Keratinocyte (primary cell): ENCODE results near the gene FAM50B. TPM values are rescaled to one million over a fixed set of nuclear protein-coding genes. Genes with fewer than 3 reads are reported as not detected.
A peak's percentile ranks its signal among the peaks of the same experiment; 100 is the strongest.

Experiments used
- DNase-seq: peaks from one replicate; pipeline ENCODE4 v3.0.0-alpha.2; 2011; ENCODE audit warnings: low read depth, missing footprints, low spot score
- FAIRE-seq: peaks from 2 replicates; lab custom pipeline; 2011; peaks lifted over from hg19 to GRCh38; lab: Jason Lieb, UNC
- H2AFZ ChIP-seq: 2 replicates; pipeline ENCODE4 v1.6.0; 2012; ENCODE audit warnings: low read length, control low read depth, inconsistent platforms; ENCODE audit not compliant: control insufficient read depth
- H3K27ac ChIP-seq: 2 replicates; pipeline ENCODE4 v1.5.1; 2011; ENCODE audit warnings: low read length; ENCODE audit not compliant: control insufficient read depth, insufficient read depth
- H3K27me3 ChIP-seq: 3 replicates; pipeline ENCODE4 v1.6.0; 2011; ENCODE audit warnings: low read length; ENCODE audit not compliant: control insufficient read depth, insufficient read depth; ENCODE audit errors: extremely low read depth
- H3K36me3 ChIP-seq, 2 experiments: 2 replicates in 1 of 2; 3 replicates in 1 of 2; pipeline ENCODE4 v1.5.1; 2011; ENCODE audit warnings: low read length in 2 of 2, mild to moderate bottlenecking in 1 of 2; ENCODE audit not compliant: control insufficient read depth in 2 of 2, insufficient read depth in 2 of 2; ENCODE audit errors: extremely low read depth in 1 of 2
- H3K4me1 ChIP-seq: 3 replicates; pipeline ENCODE4 v1.5.1; 2011; ENCODE audit warnings: low read length; ENCODE audit not compliant: control insufficient read depth, insufficient read depth; ENCODE audit errors: extremely low read depth
- H3K4me2 ChIP-seq: 3 replicates; pipeline ENCODE4 v1.6.0; 2011; ENCODE audit warnings: low read depth, low read length; ENCODE audit not compliant: control insufficient read depth, insufficient read depth; ENCODE audit errors: extremely low read depth
- H3K4me3 ChIP-seq, 3 experiments: fragments of 200-600 bp in 1 of 3; sonication (generic) in 1 of 3; 2 replicates in 2 of 3; 3 replicates in 1 of 3; pipeline ENCODE4 v1.5.1; 2011 to 2016; ENCODE audit warnings: low read length in 3 of 3, mild to moderate bottlenecking in 3 of 3, control low read depth in 2 of 3, inconsistent platforms in 1 of 3, low read depth in 1 of 3, mixed read lengths in 1 of 3, mixed run types in 1 of 3, moderate library complexity in 1 of 3; ENCODE audit not compliant: control insufficient read depth in 2 of 3, insufficient read depth in 2 of 3; ENCODE audit errors: extremely low read depth in 1 of 3
- H3K79me2 ChIP-seq: 2 replicates; pipeline ENCODE4 v1.6.0; 2012; ENCODE audit warnings: low read length; ENCODE audit not compliant: control insufficient read depth, insufficient read depth
- H3K9ac ChIP-seq: 3 replicates; pipeline ENCODE4 v1.6.0; 2011; ENCODE audit warnings: low read length; ENCODE audit not compliant: control insufficient read depth, insufficient read depth; ENCODE audit errors: extremely low read depth
- H3K9me1 ChIP-seq: 3 replicates; pipeline ENCODE4 v1.6.0; 2011; ENCODE audit warnings: low read length; ENCODE audit not compliant: control insufficient read depth, insufficient read depth; ENCODE audit errors: extremely low read depth
- H3K9me3 ChIP-seq: 2 replicates; pipeline ENCODE4 v1.5.1; 2012; ENCODE audit warnings: low read depth, low read length; ENCODE audit not compliant: control insufficient read depth
- H4K20me1 ChIP-seq: 3 replicates; pipeline ENCODE4 v1.6.0; 2011; ENCODE audit warnings: low read length; ENCODE audit not compliant: control insufficient read depth, insufficient read depth; ENCODE audit errors: extremely low read depth
- CTCF ChIP-seq, 3 experiments: IDR thresholded peaks in 1 of 3; conservative IDR thresholded peaks in 1 of 3; optimal IDR thresholded peaks in 1 of 3; 2 replicates in 2 of 3; 3 replicates in 1 of 3; pipeline versions ENCODE3 to v1.5.1; 2011; ENCODE audit warnings: low read length in 3 of 3, mild to moderate bottlenecking in 3 of 3, moderate library complexity in 2 of 3, control low read depth in 1 of 3, inconsistent platforms in 1 of 3; ENCODE audit not compliant: insufficient read depth in 2 of 3; ENCODE audit errors: extremely low read depth in 1 of 3
- EZH2 ChIP-seq: IDR thresholded peaks from one replicate; pipeline ENCODE4 v1.6.1; 2012; ENCODE audit warnings: inconsistent platforms, mild to moderate bottlenecking, low read length, moderate library complexity
- dilution Hi-C: fragments of 300-500 bp; cut with MboI; formaldehyde crosslinking; loops from one replicate; pipeline ENCODE4 v1.7.0; 2020; ENCODE audit warnings: low sequenced_read_pairs; ENCODE audit not compliant: extremely low pct_ligation_motif_present
- polyA plus RNA-seq, 5 experiments: library from polyadenylated mRNA; depleted of rRNA in 3 of 5; stranded (reverse) in 3 of 5; stranded (forward) in 1 of 5; unstranded in 1 of 5; fragments of >200 nt; gene quantifications; 1 replicate in 1 of 5; 2 replicates in 3 of 5; 3 replicates in 1 of 5; pipeline versions ENCODE4 v1.2.1 to v1.2.3, GENCODE V29; 2011 to 2012; ENCODE audit warnings: missing spikeins in 2 of 5, low read depth in 1 of 5, low replicate concordance in 1 of 5

Gene FAM50B
- polyA plus RNA-seq, 1 donor (not counting 4 experiments of a cell fraction or from before 2014, with no cell fraction given): 4.0 TPM

- peaks cover 3% of the 10 kb centered on the region for H3K27me3 ChIP-seq
- H3K4me3 ChIP-seq: no peak overlapping the region
- peaks cover 14% of the 10 kb centered on the region for H3K4me1 ChIP-seq
- no peaks in the 10 kb centered on the region for H4K20me1 ChIP-seq
- H3K79me2 ChIP-seq: no peaks in the 10 kb centered on the region
- no peak overlapping the region for H3K4me2 ChIP-seq
- H3K27ac ChIP-seq: no peak overlapping the region
- H3K9me3 ChIP-seq: no peaks in the 10 kb centered on the region
- no peak for DNase-seq
- no peak for TF ChIP-seq CTCF (optimal IDR thresholded peaks at IDR 0.05 in 1 of 3, IDR thresholded peaks at IDR 0.05 in 1 of 3, conservative IDR thresholded peaks at IDR 0.05 in 1 of 3; ENCODE audit: extremely low read depth in 1 of 3, insufficient read depth in 2 of 3, low read length in 3 of 3)
- no peak for TF ChIP-seq EZH2
- H2AFZ ChIP-seq: peak overlapping the region; percentile 31
- dilution Hi-C loops: no loop called here
- no peaks in the 10 kb centered on the region for H3K36me3 ChIP-seq
- no peaks in the 10 kb centered on the region for H3K9me1 ChIP-seq
- no peak overlapping the region for H3K9ac ChIP-seq
- no peak for FAIRE-seq
Measured at GRCh38 chr6:3872370-3872854, 23.2 kb downstream of the FAM50B start.

- H3K4me3 ChIP-seq: no peak overlapping the region
- no peak for TF ChIP-seq CTCF (optimal IDR thresholded peaks at IDR 0.05 in 1 of 3, IDR thresholded peaks at IDR 0.05 in 1 of 3, conservative IDR thresholded peaks at IDR 0.05 in 1 of 3; ENCODE audit: extremely low read depth in 1 of 3, insufficient read depth in 2 of 3, low read length in 3 of 3)
- no peak for TF ChIP-seq EZH2
- dilution Hi-C loops: no loop called here
- H3K79me2 ChIP-seq: no peaks in the 10 kb centered on the region
- H3K9me3 ChIP-seq: no peaks in the 10 kb centered on the region
- H3K27me3 ChIP-seq: peaks cover 3% of the 10 kb centered on the region
- DNase-seq (no peak), FAIRE-seq (no peak)
- no peak overlapping the region for H3K4me2 ChIP-seq
- H3K9me1 ChIP-seq: no peaks in the 10 kb centered on the region
- H3K4me1 ChIP-seq: peaks cover 8% of the 10 kb centered on the region
- H2AFZ ChIP-seq: no peak overlapping the region
- H4K20me1 ChIP-seq: no peaks in the 10 kb centered on the region
- no peak overlapping the region for H3K9ac ChIP-seq
- no peak overlapping the region for H3K27ac ChIP-seq
- no peaks in the 10 kb centered on the region for H3K36me3 ChIP-seq
Measured at GRCh38 chr6:3873051-3873450, 23.9 kb downstream of the FAM50B start.
